Uterus (tissue), 2 donors: ENCODE results near the gene SNX9.

Source experiments
- CTCF ChIP-seq, 4 experiments: fragments of 200-600 bp in 2 of 4; fragments of 450-650 bp in 2 of 4; sonication (generic) in 2 of 4; IDR thresholded peaks; one replicate each; pipeline ENCODE4 v1.5.1; 2016 to 2019; ENCODE audit warnings: antibody characterized with exemption in 4 of 4, mild to moderate bottlenecking in 2 of 4, moderate library complexity in 1 of 4
- POLR2A ChIP-seq, 2 donors: fragments of 450-650 bp; IDR thresholded peaks; one replicate each; pipeline ENCODE4 v1.6.1; 2016; ENCODE audit warnings: antibody characterized with exemption in 2 of 2, mild to moderate bottlenecking in 1 of 2, moderate library complexity in 1 of 2

GRCh38 chr6:157906537-157907061, 83.6 kb downstream of the SNX9 start:
- no peak for TF ChIP-seq CTCF (IDR thresholded peaks at IDR 0.05)
- no peak for TF ChIP-seq POLR2A (IDR thresholded peaks at IDR 0.05)
